Colonic mucosa (tissue), 4 donors: ENCODE results near the gene FAM72A. TPM values are rescaled to one million over a fixed set of nuclear protein-coding genes. Genes with fewer than 3 reads are reported as not detected.

ENCODE experiments used
- DNase-seq: peaks from one replicate; pipeline ENCODE4 v3.0.0-alpha.2; 2020
- H3K27ac ChIP-seq: fragments of 200-600 bp; one replicate; pipeline ENCODE4 v1.8.0; 2021
- H3K27me3 ChIP-seq: fragments of 200-600 bp; one replicate; pipeline ENCODE4 v1.8.0; 2021
- H3K36me3 ChIP-seq: fragments of 200-600 bp; one replicate; pipeline ENCODE4 v1.8.0; 2021
- H3K4me1 ChIP-seq: fragments of 200-600 bp; one replicate; pipeline ENCODE4 v1.8.0; 2021; ENCODE audit warnings: mild to moderate bottlenecking
- H3K4me3 ChIP-seq: fragments of 200-600 bp; one replicate; pipeline ENCODE4 v1.8.0; 2021
- H3K9ac ChIP-seq, 2 donors: one replicate each; pipeline ENCODE4 v1.7.0; 2013; ENCODE audit warnings: control low read depth in 2 of 2, low read depth in 2 of 2, low read length in 2 of 2
- H3K9me3 ChIP-seq: fragments of 200-600 bp; one replicate; pipeline ENCODE4 v1.8.0; 2021
- intact Hi-C: fragments of 100-400 bp; cut with DNase I; formaldehyde crosslinking; loops from one replicate; pipeline ENCODE4 v1.14.1; 2022
- total RNA-seq, 2 donors: library from RNA; stranded (reverse); fragmentation: NEBNext Ultra II Directional in 1 of 2; extraction: Animal tissue kit (Norgen Biotek cat#: 25700) in 1 of 2; gene quantifications; one replicate each; pipeline ENCODE4 v1.2.1, GENCODE V29; 2021
- TF ChIP-seq, protein P1 (sequence below): fragments of 200-600 bp; IDR thresholded peaks from one replicate; pipeline ENCODE4 v1.8.0; 2022; ENCODE audit warnings: antibody characterized with exemption, mild to moderate bottlenecking
- donor health status: healthy.
- donor health status: DM: no; HTN: no; CAD: no.
- donor health status: DM: no; HTN: no; CAD: no.

Gene FAM72A
- total RNA-seq, 2 donors from 2014 or later = 1.7 to 6.0 TPM

DNA sequence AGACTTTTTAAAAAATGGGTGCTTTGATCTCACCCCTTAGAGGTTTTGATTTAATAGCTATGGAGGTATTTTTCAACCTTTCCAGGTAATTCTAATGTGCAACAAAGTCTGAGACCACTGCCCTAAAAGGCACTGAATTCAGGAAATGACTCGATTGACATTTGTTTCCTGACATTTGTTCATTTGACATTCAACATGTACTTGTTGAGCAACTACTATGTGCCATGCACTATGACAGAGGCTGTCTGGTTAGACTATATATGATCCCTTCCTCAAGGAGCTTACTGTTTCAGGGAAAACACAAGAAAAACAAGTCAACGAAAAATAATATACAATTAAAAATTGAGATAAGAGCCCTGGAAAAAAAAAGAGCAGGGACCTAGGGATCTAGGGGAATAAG lies 59.9 kb downstream of the FAM72A start:
- TF ChIP-seq, protein P1, sequence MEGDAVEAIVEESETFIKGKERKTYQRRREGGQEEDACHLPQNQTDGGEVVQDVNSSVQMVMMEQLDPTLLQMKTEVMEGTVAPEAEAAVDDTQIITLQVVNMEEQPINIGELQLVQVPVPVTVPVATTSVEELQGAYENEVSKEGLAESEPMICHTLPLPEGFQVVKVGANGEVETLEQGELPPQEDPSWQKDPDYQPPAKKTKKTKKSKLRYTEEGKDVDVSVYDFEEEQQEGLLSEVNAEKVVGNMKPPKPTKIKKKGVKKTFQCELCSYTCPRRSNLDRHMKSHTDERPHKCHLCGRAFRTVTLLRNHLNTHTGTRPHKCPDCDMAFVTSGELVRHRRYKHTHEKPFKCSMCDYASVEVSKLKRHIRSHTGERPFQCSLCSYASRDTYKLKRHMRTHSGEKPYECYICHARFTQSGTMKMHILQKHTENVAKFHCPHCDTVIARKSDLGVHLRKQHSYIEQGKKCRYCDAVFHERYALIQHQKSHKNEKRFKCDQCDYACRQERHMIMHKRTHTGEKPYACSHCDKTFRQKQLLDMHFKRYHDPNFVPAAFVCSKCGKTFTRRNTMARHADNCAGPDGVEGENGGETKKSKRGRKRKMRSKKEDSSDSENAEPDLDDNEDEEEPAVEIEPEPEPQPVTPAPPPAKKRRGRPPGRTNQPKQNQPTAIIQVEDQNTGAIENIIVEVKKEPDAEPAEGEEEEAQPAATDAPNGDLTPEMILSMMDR = no peak
- intact Hi-C loops = no loop called here
- Histone ChIP-seq H3K36me3 (no peaks in the 10 kb centered on the region), H3K4me3 (no peak overlapping the region), H3K9me3 (no peaks in the 10 kb centered on the region), H3K27ac (no peak overlapping the region), H3K27me3 (no peaks in the 10 kb centered on the region), H3K4me1 (no peaks in the 10 kb centered on the region), H3K9ac (no peak overlapping the region)
- no peak for DNase-seq

DNA sequence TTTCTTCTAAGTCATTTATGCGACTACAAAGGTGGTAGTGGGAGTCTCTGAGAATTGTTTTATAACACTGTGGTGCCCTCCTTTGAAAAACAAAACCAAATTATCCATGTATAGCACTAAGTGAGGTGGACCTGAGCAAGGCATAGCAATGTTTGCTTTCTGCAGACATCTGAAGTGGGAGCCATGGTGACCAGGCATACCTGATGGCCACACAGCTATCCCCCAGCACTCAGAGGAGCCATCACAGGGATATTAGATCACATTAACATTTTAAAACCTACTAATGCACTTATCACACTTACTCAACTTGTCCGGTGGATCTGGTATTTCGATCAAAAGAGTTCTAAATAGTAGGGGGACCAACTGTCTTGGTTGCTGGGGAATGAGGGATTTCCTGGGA lies 60.6 kb downstream of the FAM72A start:
- H3K27me3 ChIP-seq = no peaks in the 10 kb centered on the region
- no peaks in the 10 kb centered on the region for H3K36me3 ChIP-seq
- no peak overlapping the region for H3K9ac ChIP-seq
- no peak for DNase-seq
- no peak overlapping the region for H3K27ac ChIP-seq
- intact Hi-C loops = no loop called here
- TF ChIP-seq, protein P1 = no peak
- no peak overlapping the region for H3K4me3 ChIP-seq
- H3K9me3 ChIP-seq = no peaks in the 10 kb centered on the region
- H3K4me1 ChIP-seq = no peaks in the 10 kb centered on the region

DNA sequence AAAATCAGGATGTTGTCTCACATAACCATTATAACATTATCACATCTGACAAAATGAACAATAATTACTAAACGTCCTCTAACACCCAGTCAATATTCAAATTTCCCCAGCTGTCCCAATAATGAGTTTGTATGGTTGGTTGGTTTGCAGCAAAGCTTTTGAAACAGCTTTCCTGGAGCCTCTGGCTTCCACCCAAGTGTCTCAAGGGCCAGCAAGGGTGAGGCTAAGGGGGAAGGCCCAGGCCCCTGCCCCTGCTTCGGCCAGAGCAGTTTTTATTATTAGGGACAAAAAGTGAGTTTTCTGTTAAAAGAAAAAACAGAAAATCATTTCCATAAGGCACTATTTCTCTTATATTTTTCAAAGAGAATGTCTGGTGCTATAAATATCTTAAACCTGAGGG lies 66.4 kb downstream of the FAM72A start:
- no peak overlapping the region for H3K4me3 ChIP-seq

More for the DNA sequence above, 66.4 kb downstream of the FAM72A start:
- no peaks in the 10 kb centered on the region for H3K9me3 ChIP-seq
- peaks cover 3% of the 10 kb centered on the region for H3K4me1 ChIP-seq
- H3K27me3 ChIP-seq = no peaks in the 10 kb centered on the region
- no peak overlapping the region for H3K9ac ChIP-seq
- DNase-seq = no peak
- no peaks in the 10 kb centered on the region for H3K36me3 ChIP-seq
- no peak overlapping the region for H3K27ac ChIP-seq
- TF ChIP-seq, protein P1 = no peak
- intact Hi-C loops = no loop called here

Other genes starting within 250 kb of the FAM72A start
- gene RAB7B, start 199.4 kb downstream of the FAM72A start, total RNA-seq = 1 to 10 TPM in 1 of 2 donors, under 1 TPM in 1; 0.57 to 1.2 TPM
- 10 to 100 TPM; 10.1 to 10.8 TPM for gene CTSE, start 178.9 kb downstream of the FAM72A start, total RNA-seq
- gene RHEX, start 149.7 kb downstream of the FAM72A start, total RNA-seq = 1 to 10 TPM; 1.1 to 1.4 TPM
- under 1 TPM; 0.13 to 0.89 TPM for gene AVPR1B, start 85.5 kb downstream of the FAM72A start, total RNA-seq
- gene SRGAP2, start 702 bp upstream of the FAM72A start, total RNA-seq = 10 to 100 TPM; 12.0 to 26.1 TPM